CD14-positive monocyte (primary cell): Measurements from ENCODE around the gene DAPK2. TPM values are rescaled to one million over a fixed set of nuclear protein-coding genes. Genes with fewer than 3 reads are reported as not detected.
A peak's percentile ranks its signal among the peaks of the same experiment; 100 is the strongest.

ENCODE experiments used
- DNase-seq, 3 donors: peaks; one replicate each; pipeline ENCODE4 v3.0.0-alpha.2; 2011 to 2022
- H2AFZ ChIP-seq: 2 replicates; pipeline ENCODE4 v1.6.0; 2012; ENCODE audit warnings: mild to moderate bottlenecking, low read depth, low read length, inconsistent platforms; ENCODE audit not compliant: insufficient read depth, poor library complexity, severe bottlenecking
- H3K27ac ChIP-seq, 2 donors: 1 replicate in 1 of 2; 2 replicates in 1 of 2; pipeline ENCODE4 v1.5.1; 2012 to 2013; ENCODE audit warnings: low read length in 2 of 2, control low read depth in 1 of 2, inconsistent platforms in 1 of 2, low read depth in 1 of 2, mild to moderate bottlenecking in 1 of 2
- H3K27me3 ChIP-seq, 2 donors: one replicate each; pipeline versions ENCODE4 v1.6.0 to v1.6.1; 2011 to 2013; ENCODE audit warnings: low read length in 2 of 2; ENCODE audit not compliant: control insufficient read depth in 2 of 2, insufficient read depth in 2 of 2
- H3K36me3 ChIP-seq, 2 donors: replicated peaks in 1 of 2; 1 replicate in 1 of 2; 2 replicates in 1 of 2; pipeline versions ENCODE4 v1.5.1 to v1.6.1; 2012 to 2013; ENCODE audit warnings: low read length in 2 of 2, control low read depth in 1 of 2, inconsistent platforms in 1 of 2, mild to moderate bottlenecking in 1 of 2; ENCODE audit not compliant: insufficient read depth in 2 of 2, control insufficient read depth in 1 of 2
- H3K4me1 ChIP-seq, 2 donors: 1 replicate in 1 of 2; 2 replicates in 1 of 2; pipeline versions ENCODE4 v1.5.1 to v1.6.1; 2012 to 2013; ENCODE audit warnings: low read length in 2 of 2, control low read depth in 1 of 2, inconsistent platforms in 1 of 2, mild to moderate bottlenecking in 1 of 2, moderate library complexity in 1 of 2; ENCODE audit not compliant: insufficient read depth in 2 of 2, control insufficient read depth in 1 of 2
- H3K4me2 ChIP-seq: replicated peaks from 2 replicates; pipeline ENCODE3; 2012; ENCODE audit warnings: low read length, moderate library complexity, mild to moderate bottlenecking; ENCODE audit not compliant: poor library complexity, severe bottlenecking; ENCODE audit errors: extremely low read depth
- H3K4me3 ChIP-seq, 3 experiments: fragments of 200-600 bp in 1 of 3; sonication (generic) in 1 of 3; replicated peaks in 1 of 3; 1 replicate in 2 of 3; 2 replicates in 1 of 3; pipeline ENCODE4 v1.5.1; 2011 to 2013; ENCODE audit warnings: low read length in 3 of 3, mild to moderate bottlenecking in 3 of 3, control low read depth in 2 of 3, low read depth in 2 of 3, inconsistent platforms in 1 of 3, moderate library complexity in 1 of 3
- H3K79me2 ChIP-seq: 2 replicates; pipeline ENCODE4 v1.6.0; 2012; ENCODE audit warnings: mild to moderate bottlenecking, control low read depth, inconsistent platforms, low read length, moderate library complexity; ENCODE audit not compliant: insufficient read depth
- H3K9ac ChIP-seq: 2 replicates; pipeline ENCODE4 v1.6.0; 2017; ENCODE audit warnings: low read length, mild to moderate bottlenecking; ENCODE audit not compliant: insufficient read depth, poor library complexity, severe bottlenecking
- H3K9me3 ChIP-seq, 2 donors: replicated peaks in 1 of 2; 1 replicate in 1 of 2; 2 replicates in 1 of 2; pipeline versions ENCODE4 v1.5.1 to v1.6.1; 2012 to 2013; ENCODE audit warnings: low read length in 2 of 2, control low read depth in 1 of 2; ENCODE audit not compliant: control insufficient read depth in 1 of 2, insufficient read depth in 1 of 2
- H4K20me1 ChIP-seq: 2 replicates; pipeline ENCODE4 v1.6.0; 2012; ENCODE audit warnings: mild to moderate bottlenecking, low read length, control low read depth, moderate library complexity; ENCODE audit not compliant: insufficient read depth
- H3K27ac Mint-ChIP-seq, 7 donors: one replicate each; pipeline ENCODE4 v1.8.0; 2020; ENCODE audit warnings: mild to moderate bottlenecking in 7 of 7, mixed read lengths in 7 of 7, moderate library complexity in 6 of 7, inconsistent platforms in 2 of 7
- H3K27me3 Mint-ChIP-seq, 3 donors: one replicate each; pipeline ENCODE4 v1.8.0; 2021 to 2022; ENCODE audit warnings: low read depth in 3 of 3, mild to moderate bottlenecking in 3 of 3, mixed read lengths in 3 of 3, moderate library complexity in 3 of 3, inconsistent platforms in 1 of 3
- H3K36me3 Mint-ChIP-seq, 2 donors: one replicate each; pipeline ENCODE4 v1.8.0; 2020; ENCODE audit warnings: mixed read lengths in 2 of 2, inconsistent platforms in 1 of 2, mild to moderate bottlenecking in 1 of 2
- H3K4me1 Mint-ChIP-seq: one replicate; pipeline ENCODE4 v1.8.0; 2020; ENCODE audit warnings: mild to moderate bottlenecking, mixed read lengths
- H3K4me3 Mint-ChIP-seq, 2 donors: one replicate each; pipeline ENCODE4 v1.8.0; 2020; ENCODE audit warnings: mild to moderate bottlenecking in 2 of 2, mixed read lengths in 2 of 2, moderate library complexity in 1 of 2
- H3K9me3 Mint-ChIP-seq, 7 donors: one replicate each; pipeline ENCODE4 v1.8.0; 2020 to 2022; ENCODE audit warnings: mixed read lengths in 7 of 7, mild to moderate bottlenecking in 6 of 7, moderate library complexity in 6 of 7, inconsistent platforms in 2 of 7
- CTCF ChIP-seq: fragments of 200-600 bp; IDR thresholded peaks from one replicate; pipeline ENCODE4 v1.8.0; 2022; ENCODE audit warnings: antibody characterized with exemption, mild to moderate bottlenecking
- WGBS: methylation state at CpG from one replicate; pipeline ENCODE4 v1.1.5; 2013; ENCODE audit warnings: missing lambda C conversion rate; ENCODE audit not compliant: insufficient coverage; 5-methylcytosine and 5-hydroxymethylcytosine counted together
- intact Hi-C, 2 donors: fragments of 100-400 bp; cut with micrococcal nuclease; formaldehyde crosslinking; loops; one replicate each; pipeline versions ENCODE4 v1.15.0 to v1.15.1; 2023
- polyA plus RNA-seq, 3 donors: library from polyadenylated mRNA; depleted of rRNA in 1 of 3; unstranded in 2 of 3; stranded (reverse) in 1 of 3; fragments of 300-500 nt in 2 of 3; fragments of >200 nt in 1 of 3; fragmentation: Illumina TruSeq in 2 of 3; gene quantifications; 1 replicate in 2 of 3; 2 replicates in 1 of 3; pipeline ENCODE4 v1.2.3, GENCODE V29; 2012 to 2021

Gene DAPK2
- polyA plus RNA-seq, 3 donors, result 0.59 to 4.1 (median 2.1) TPM

DNA sequence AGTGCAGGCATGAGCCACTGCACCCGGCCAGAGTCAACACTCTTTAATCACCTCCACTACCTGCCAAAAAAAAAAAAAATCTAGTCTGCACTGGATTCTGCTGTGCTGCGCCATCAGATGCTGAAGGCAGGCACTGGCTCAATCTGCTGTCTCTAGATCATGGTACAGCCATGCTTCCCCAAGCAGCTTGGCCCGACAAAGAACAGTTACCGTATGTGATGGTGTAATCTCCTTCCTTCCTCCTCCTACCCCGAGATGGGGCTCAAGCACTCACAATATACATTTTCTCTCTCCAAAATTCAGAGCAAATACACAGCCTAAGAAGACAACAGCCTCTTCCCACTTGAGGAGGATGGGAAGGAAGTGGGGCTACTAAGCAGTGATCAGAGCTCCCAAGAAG lies 45.1 kb downstream of the DAPK2 start:
- Mint-ChIP-seq H3K36me3 (peaks cover 0 to 3% of the 10 kb centered on the region in 2 donors), H3K9me3 (peaks cover 0 to 2% (median 0%) of the 10 kb centered on the region in 7 donors), H3K4me1 (peaks cover 54% of the 10 kb centered on the region), H3K4me3 (peak overlapping the region in 1 of 2 donors; percentile 75), H3K27ac (peak overlapping the region; percentile 31 to 86 (median 68)), H3K27me3 (peaks cover 0 to 5% (median 4%) of the 10 kb centered on the region in 3 donors)
- Histone ChIP-seq H3K27me3 (no peaks in the 10 kb centered on the region), H3K36me3 (no peaks in the 10 kb centered on the region), H3K4me1 (peaks cover 47 to 51% of the 10 kb centered on the region in 2 donors), H3K4me2 (peak overlapping the region; percentile 49), H3K9ac (no peak overlapping the region), H2AFZ (peak overlapping the region; percentile 44), H3K4me3 (peak overlapping the region in 1 of 3 experiments; percentile 21), H3K27ac (peak overlapping the region; percentile 3 to 43), H4K20me1 (no peaks in the 10 kb centered on the region), H3K9me3 (no peaks in the 10 kb centered on the region), H3K79me2 (no peaks in the 10 kb centered on the region)
- intact Hi-C loops, result loop anchor here in 1 of 2 donors (5.0 kb wide), 1 partner anchor 41 kb away; no protein-coding TSS in a partner anchor
- peak; percentile 60 to 64 (median 64) for DNase-seq
- 80% methylated on average over 1 of the region's 5 CpGs for WGBS
- TF ChIP-seq CTCF, result no peak

GRCh38 chr15:64000183-64000951 lies 45.9 kb downstream of the DAPK2 start:
- WGBS, result 100% methylated on average over 1 of the region's 4 CpGs
- Histone ChIP-seq H3K4me1 (peaks cover 47 to 51% of the 10 kb centered on the region in 2 donors), H2AFZ (no peak overlapping the region), H3K9me3 (no peaks in the 10 kb centered on the region), H3K27ac (no peak overlapping the region), H3K9ac (no peak overlapping the region), H3K27me3 (no peaks in the 10 kb centered on the region), H3K79me2 (no peaks in the 10 kb centered on the region), H3K4me3 (no peak overlapping the region), H3K36me3 (no peaks in the 10 kb centered on the region), H4K20me1 (no peaks in the 10 kb centered on the region), H3K4me2 (no peak overlapping the region)
- no peak for TF ChIP-seq CTCF
- intact Hi-C loops, result loop anchor here in 1 of 2 donors (5.0 kb wide), 1 partner anchor 42 kb away; no protein-coding TSS in a partner anchor
- Mint-ChIP-seq H3K4me1 (peaks cover 54% of the 10 kb centered on the region), H3K4me3 (peak overlapping the region in 1 of 2 donors; percentile 75), H3K36me3 (peaks cover 0 to 3% of the 10 kb centered on the region in 2 donors), H3K27me3 (peaks cover 0 to 5% (median 3%) of the 10 kb centered on the region in 3 donors), H3K9me3 (peaks cover 0 to 2% (median 0%) of the 10 kb centered on the region in 7 donors), H3K27ac (peak overlapping the region in 3 of 7 donors; percentile 52 to 76 (median 59))
- DNase-seq, result no peak
